Activated B cell treated with CpG ODN at 0.5 μM for 24 hours (primary cell): ENCODE data around the gene CPLX3. TPM values are rescaled to one million over a fixed set of nuclear protein-coding genes. Genes with fewer than 3 reads are reported as not detected.

Source experiments
- ATAC-seq: fragments of 200-7000 bp; cut with Tn5 transposase; one replicate; pipeline ENCODE4 v1.10.0; 2021; ENCODE audit warnings: low read depth, mild to moderate bottlenecking, moderate library complexity
- CTCF ChIA-PET: fragments of 350-600 bp; sonication (Branson Sonifier 250); formaldehyde crosslinking; loops from one replicate; lab custom pipeline; 2021; ENCODE audit warnings: antibody characterized with exemption; lab: Charles Lee
- POLR2A ChIA-PET: fragments of 350-600 bp; sonication (Branson Sonifier 250); formaldehyde crosslinking; loops from one replicate; lab custom pipeline; 2021; ENCODE audit warnings: antibody characterized with exemption; lab: Charles Lee
- DNase-seq: peaks from one replicate; pipeline ENCODE4 v3.0.0; 2022
- H3K27ac Mint-ChIP-seq: one replicate; pipeline ENCODE4 v1.8.0; 2020; ENCODE audit warnings: mixed read lengths
- H3K27me3 Mint-ChIP-seq: one replicate; pipeline ENCODE4 v1.8.0; 2021; ENCODE audit warnings: mixed read lengths
- H3K36me3 Mint-ChIP-seq: one replicate; pipeline ENCODE4 v1.8.0; 2021; ENCODE audit warnings: low read depth, mixed read lengths
- H3K4me1 Mint-ChIP-seq: one replicate; pipeline ENCODE4 v1.8.0; 2021; ENCODE audit warnings: mixed read lengths
- H3K4me3 Mint-ChIP-seq: one replicate; pipeline ENCODE4 v1.8.0; 2020; ENCODE audit warnings: mild to moderate bottlenecking, mixed read lengths
- H3K9me3 Mint-ChIP-seq: one replicate; pipeline ENCODE4 v1.8.0; 2020; ENCODE audit warnings: mixed read lengths
- intact Hi-C: fragments of 100-400 bp; cut with micrococcal nuclease; formaldehyde crosslinking; loops from one replicate; pipeline ENCODE4 v1.15.1; 2024
- total RNA-seq: library from RNA; stranded (reverse); gene quantifications from 2 replicates; pipeline ENCODE4 v1.2.3, GENCODE V29; 2022
- TF ChIP-seq, protein P1 (sequence below): fragments of 200-600 bp; IDR thresholded peaks from one replicate; pipeline ENCODE4 v1.8.0; 2022; ENCODE audit warnings: antibody characterized with exemption, mild to moderate bottlenecking

CPLX3 gene
- total RNA-seq, 1 donor from 2014 or later, result 0.22 TPM

- H3K4me1 Mint-ChIP-seq, result peaks cover 82% of the 10 kb centered on the region
- peak overlapping the region; percentile 92 for H3K27ac Mint-ChIP-seq
- DNase-seq (no peak), ATAC-seq (peak; percentile 26)
- no peaks in the 10 kb centered on the region for H3K9me3 Mint-ChIP-seq
- peaks cover 50% of the 10 kb centered on the region for H3K36me3 Mint-ChIP-seq
- CTCF ChIA-PET, result interaction anchor here (0.6 to 2.6 kb wide), 10 partner anchors 12 to 234 kb away, joined by 3 to 18 read pairs (median 3); partner anchors contain the start of genes MPI and ULK3
- TF ChIP-seq, protein P1, sequence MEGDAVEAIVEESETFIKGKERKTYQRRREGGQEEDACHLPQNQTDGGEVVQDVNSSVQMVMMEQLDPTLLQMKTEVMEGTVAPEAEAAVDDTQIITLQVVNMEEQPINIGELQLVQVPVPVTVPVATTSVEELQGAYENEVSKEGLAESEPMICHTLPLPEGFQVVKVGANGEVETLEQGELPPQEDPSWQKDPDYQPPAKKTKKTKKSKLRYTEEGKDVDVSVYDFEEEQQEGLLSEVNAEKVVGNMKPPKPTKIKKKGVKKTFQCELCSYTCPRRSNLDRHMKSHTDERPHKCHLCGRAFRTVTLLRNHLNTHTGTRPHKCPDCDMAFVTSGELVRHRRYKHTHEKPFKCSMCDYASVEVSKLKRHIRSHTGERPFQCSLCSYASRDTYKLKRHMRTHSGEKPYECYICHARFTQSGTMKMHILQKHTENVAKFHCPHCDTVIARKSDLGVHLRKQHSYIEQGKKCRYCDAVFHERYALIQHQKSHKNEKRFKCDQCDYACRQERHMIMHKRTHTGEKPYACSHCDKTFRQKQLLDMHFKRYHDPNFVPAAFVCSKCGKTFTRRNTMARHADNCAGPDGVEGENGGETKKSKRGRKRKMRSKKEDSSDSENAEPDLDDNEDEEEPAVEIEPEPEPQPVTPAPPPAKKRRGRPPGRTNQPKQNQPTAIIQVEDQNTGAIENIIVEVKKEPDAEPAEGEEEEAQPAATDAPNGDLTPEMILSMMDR, result no peak
- H3K27me3 Mint-ChIP-seq, result no peaks in the 10 kb centered on the region
- intact Hi-C loops, result loop anchor here (1.0 kb wide), 1 partner anchor 13 kb away; no protein-coding TSS in a partner anchor
- POLR2A ChIA-PET, result interaction anchor here (0.6 to 3.8 kb wide), 20 partner anchors 9 to 173 kb away, joined by 3 to 35 read pairs (median 5); partner anchors contain the start of genes COX5A, FAM219B, MPI and ULK3
- peak overlapping the region; percentile 82 for H3K4me3 Mint-ChIP-seq
Observed at GRCh38 chr15:74869726-74870407, 43.4 kb downstream of the CPLX3 start.

DNA sequence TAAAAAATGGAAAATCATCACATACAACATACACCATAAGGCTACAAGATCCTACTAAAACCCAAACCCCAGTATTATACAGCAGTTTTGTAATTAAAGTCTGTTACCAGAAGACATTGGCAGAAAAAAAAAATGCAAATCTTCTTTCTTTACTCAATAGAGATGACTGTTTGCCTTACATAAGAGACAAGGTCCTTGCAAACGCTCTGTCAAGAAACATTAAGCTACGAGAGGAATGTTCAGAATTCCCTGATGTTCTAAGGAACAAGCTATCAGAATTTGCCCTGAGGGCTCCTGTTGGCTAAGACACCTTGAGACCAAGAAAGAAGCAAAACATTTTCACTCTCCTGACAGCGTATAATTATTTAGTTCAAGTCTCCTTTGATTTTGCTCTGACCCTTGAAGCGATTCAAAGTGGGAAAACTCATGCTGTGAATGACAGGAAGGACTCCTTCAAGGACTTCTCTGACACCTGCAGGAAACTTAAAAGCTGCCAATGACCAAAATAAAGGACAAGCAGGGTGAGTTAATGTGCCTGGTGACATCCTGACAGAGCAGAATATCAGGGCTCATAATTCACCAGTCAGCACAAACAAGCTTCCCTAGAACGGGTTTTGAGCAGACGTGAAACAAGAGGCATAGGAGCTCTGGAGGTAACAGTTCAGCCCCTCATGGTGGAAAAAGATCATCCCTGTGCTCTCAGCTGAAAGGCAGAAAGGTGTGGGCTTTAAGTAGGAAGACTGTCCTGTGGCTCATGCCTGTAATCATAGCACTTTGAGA lies 44.2 kb downstream of the CPLX3 start:
- no peaks in the 10 kb centered on the region for H3K9me3 Mint-ChIP-seq
- ChIA-PET POLR2A (interaction anchor here (0.7 to 3.8 kb wide), 13 partner anchors 10 to 90 kb away, joined by 3 to 35 read pairs (median 7); partner anchors contain the start of genes COX5A, FAM219B, MPI and ULK3), CTCF (interaction anchor here (0.6 to 2.6 kb wide), 10 partner anchors 12 to 235 kb away, joined by 3 to 18 read pairs (median 4); partner anchors contain the start of genes MPI and ULK3)
- TF ChIP-seq, protein P1, result no peak
- peak overlapping the region; percentile 82 for H3K4me3 Mint-ChIP-seq
- no peak for ATAC-seq
- H3K27ac Mint-ChIP-seq, result peak overlapping the region; percentile 92
- intact Hi-C loops, result loop anchor here (1.0 kb wide), 1 partner anchor 13 kb away; no protein-coding TSS in a partner anchor
- no peak for DNase-seq
- H3K4me1 Mint-ChIP-seq, result peaks cover 76% of the 10 kb centered on the region
- no peaks in the 10 kb centered on the region for H3K27me3 Mint-ChIP-seq
- H3K36me3 Mint-ChIP-seq, result peaks cover 48% of the 10 kb centered on the region

DNA sequence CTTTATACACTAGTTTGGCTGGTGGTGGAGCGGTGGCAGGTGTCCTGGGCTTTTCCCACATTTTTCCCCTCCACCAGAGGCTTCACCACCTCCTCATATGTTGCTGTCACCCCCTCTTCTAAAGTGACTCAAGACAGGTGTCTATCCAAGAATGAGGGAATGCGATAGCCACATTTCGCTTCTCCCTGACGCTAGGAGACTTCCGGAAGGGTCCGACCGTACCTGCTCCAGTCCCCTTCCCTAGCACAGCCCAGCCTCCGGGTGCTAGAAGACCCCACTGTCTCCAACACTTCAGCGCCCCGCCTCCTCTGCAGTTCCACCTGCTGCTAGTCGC lies 46.2 kb downstream of the CPLX3 start:
- intact Hi-C loops, result loop anchor here (1.0 to 2.0 kb wide), 7 partner anchors 18 to 332 kb away; partner anchors contain the start of genes ARID3B, CLK3, COX5A and FAM219B
- no peak for DNase-seq
- peaks cover 36% of the 10 kb centered on the region for H3K36me3 Mint-ChIP-seq
- peak overlapping the region; percentile 90 for H3K4me3 Mint-ChIP-seq
- H3K9me3 Mint-ChIP-seq, result no peaks in the 10 kb centered on the region
- H3K27me3 Mint-ChIP-seq, result no peaks in the 10 kb centered on the region
- TF ChIP-seq, protein P1, result no peak
- H3K27ac Mint-ChIP-seq, result peak overlapping the region; percentile 94
- ChIA-PET CTCF (interaction anchor here (1.3 kb wide), 1 partner anchor 29 kb away, joined by 5 read pairs; no protein-coding TSS in a partner anchor), POLR2A (interaction anchor here (0.6 to 2.6 kb wide), 10 partner anchors 10 to 579 kb away, joined by 3 to 17 read pairs (median 10); partner anchors contain the start of genes FAM219B, MPI, PPCDC and SIN3A)
- H3K4me1 Mint-ChIP-seq, result peaks cover 56% of the 10 kb centered on the region
- ATAC-seq, result no peak

DNA sequence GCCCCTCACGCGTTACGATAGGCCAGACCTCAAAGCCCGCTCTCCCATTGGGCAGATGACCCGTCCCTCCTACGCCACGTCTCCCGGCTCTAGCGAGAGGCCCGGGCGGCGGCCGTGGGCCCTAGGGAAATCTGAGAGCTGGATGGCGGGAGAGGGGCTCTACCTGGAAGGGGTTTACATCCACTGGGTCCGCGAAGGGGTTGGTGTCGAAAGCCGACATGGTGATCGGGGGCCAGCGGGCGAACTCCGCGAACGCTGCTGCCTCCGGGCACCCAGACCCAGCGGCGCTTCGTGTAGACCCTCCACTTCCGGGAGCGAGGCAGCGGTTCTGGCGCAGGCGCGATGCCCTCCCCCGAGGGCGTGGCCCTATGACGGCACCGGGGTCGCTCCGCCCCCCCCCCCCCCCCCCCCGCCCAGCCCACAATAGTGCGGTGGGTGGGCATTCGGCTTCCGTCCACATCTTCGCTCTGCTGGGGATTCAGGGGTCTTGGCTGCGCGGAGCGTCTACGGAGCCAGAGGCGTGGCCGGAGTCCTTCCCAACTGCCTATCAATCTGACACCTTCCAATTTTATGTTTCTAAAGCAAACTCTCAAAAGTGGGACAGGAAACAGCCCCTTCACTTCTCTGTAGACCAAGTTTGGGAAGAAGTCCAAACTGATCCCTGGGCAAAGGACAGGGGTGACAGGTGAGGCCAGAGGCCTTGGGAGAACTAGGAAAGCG lies 46.8 kb downstream of the CPLX3 start, which contains the start of gene SCAMP2:
SCAMP2 (minus strand) TSS at position 330 of the 720 bp plus-strand sequence; CDS start at position 220, 110 bp downstream.
- Mint-ChIP-seq H3K4me3 (peak within 1 kb of the TSS; percentile 90), H3K27ac (peak within 1 kb of the TSS; percentile 94), H3K4me1 (peaks cover 50% of the 10 kb centered on the region), H3K27me3 (no peaks in the 10 kb centered on the region), H3K9me3 (no peaks in the 10 kb centered on the region), H3K36me3 (peaks cover 31% of the 10 kb centered on the region)
- peak; percentile 90 for DNase-seq
- intact Hi-C loops, result loop anchor here (1.0 to 2.0 kb wide), 7 partner anchors 17 to 332 kb away; partner anchors contain the start of genes ARID3B, CLK3, COX5A and FAM219B
- ChIA-PET CTCF (interaction anchor here (0.9 to 1.3 kb wide), 2 partner anchors 28 to 29 kb away, joined by 5 to 7 read pairs; no protein-coding TSS in a partner anchor), POLR2A (interaction anchor here (0.5 to 2.6 kb wide), 16 partner anchors 10 to 767 kb away, joined by 3 to 17 read pairs (median 4); partner anchors contain the start of genes FAM219B, IMP3, MPI and SIN3A)
- ATAC-seq, result peak; percentile 93
- TF ChIP-seq, protein P1, result no peak
